Kidney epithelial cell (primary cell): ENCODE measurements around the gene OLFM4. TPM values are rescaled to one million over a fixed set of nuclear protein-coding genes. Genes with fewer than 3 reads are reported as not detected.

Experiments used
- DNase-seq: peaks from one replicate; pipeline ENCODE4 v3.0.0-alpha.2; 2010; ENCODE audit warnings: low read depth
- H3K27me3 ChIP-seq: 2 replicates; pipeline ENCODE4 v1.6.0; 2011; ENCODE audit warnings: low read length; ENCODE audit not compliant: control insufficient read depth, insufficient read depth
- H3K36me3 ChIP-seq: 2 replicates; pipeline ENCODE4 v1.5.1; 2011; ENCODE audit warnings: low read length; ENCODE audit not compliant: control insufficient read depth, insufficient read depth
- H3K4me3 ChIP-seq: 2 replicates; pipeline ENCODE4 v1.5.1; 2011; ENCODE audit warnings: low read depth, mild to moderate bottlenecking, control low read depth, low read length
- CTCF ChIP-seq: IDR thresholded peaks from 2 replicates; pipeline ENCODE4 v1.5.1; 2011; ENCODE audit warnings: mild to moderate bottlenecking, moderate library complexity, low read length, control low read depth, inconsistent platforms; ENCODE audit not compliant: insufficient read depth, poor library complexity, severe bottlenecking
- total RNA-seq: library from RNA; depleted of rRNA; stranded (reverse); fragments of >200 nt; gene quantifications from 2 replicates; pipeline ENCODE4 v1.2.3, GENCODE V29; 2015

OLFM4 gene
- total RNA-seq, 1 donor from 2014 or later = 0.21 TPM

- no peak for TF ChIP-seq CTCF
- Histone ChIP-seq H3K36me3 (no peaks in the 10 kb centered on the region), H3K27me3 (no peaks in the 10 kb centered on the region), H3K4me3 (no peak overlapping the region)
- DNase-seq = no peak
These were observed 37.1 kb upstream of the OLFM4 start for GRCh38 chr13:52991344-52992020.

GRCh38 chr13:52992110-52992509, 36.5 kb upstream of the OLFM4 start:
- TF ChIP-seq CTCF = no peak
- no peaks in the 10 kb centered on the region for H3K27me3 ChIP-seq
- no peak overlapping the region for H3K4me3 ChIP-seq
- DNase-seq = no peak
- no peaks in the 10 kb centered on the region for H3K36me3 ChIP-seq

GRCh38 chr13:52994051-52994450, 34.6 kb upstream of the OLFM4 start:
- DNase-seq = no peak
- Histone ChIP-seq H3K27me3 (no peaks in the 10 kb centered on the region), H3K4me3 (no peak overlapping the region), H3K36me3 (no peaks in the 10 kb centered on the region)
- TF ChIP-seq CTCF = no peak

GRCh38 chr13:52994865-52995264, 33.7 kb upstream of the OLFM4 start:
- no peaks in the 10 kb centered on the region for H3K27me3 ChIP-seq
- TF ChIP-seq CTCF = no peak

GRCh38 chr13:52995946-52996345, 32.7 kb upstream of the OLFM4 start:
- Histone ChIP-seq H3K4me3 (no peak overlapping the region), H3K27me3 (no peaks in the 10 kb centered on the region), H3K36me3 (no peaks in the 10 kb centered on the region)
- DNase-seq = no peak
- TF ChIP-seq CTCF = no peak

More at GRCh38 chr13:52994865-52995264, 33.7 kb upstream of the OLFM4 start:
- no peak for DNase-seq
- Histone ChIP-seq H3K36me3 (no peaks in the 10 kb centered on the region), H3K4me3 (no peak overlapping the region)
